GM19240 (cell line): ENCODE data around the gene CORIN.
"Not testable (repeated sequence)": the region's sequence is repeated elsewhere in the genome, so short reads cannot be mapped to it uniquely, and the experiment has no call there.

Experiments
- DNase-seq: peaks from one replicate; pipeline ENCODE4 v3.0.0; 2011; ENCODE audit warnings: low spot score; ENCODE audit not compliant: insufficient read length

Gene CORIN

GRCh38 chr4:47721485-47721884 is 116.4 kb downstream of the CORIN start:
- no peak for DNase-seq

DNA sequence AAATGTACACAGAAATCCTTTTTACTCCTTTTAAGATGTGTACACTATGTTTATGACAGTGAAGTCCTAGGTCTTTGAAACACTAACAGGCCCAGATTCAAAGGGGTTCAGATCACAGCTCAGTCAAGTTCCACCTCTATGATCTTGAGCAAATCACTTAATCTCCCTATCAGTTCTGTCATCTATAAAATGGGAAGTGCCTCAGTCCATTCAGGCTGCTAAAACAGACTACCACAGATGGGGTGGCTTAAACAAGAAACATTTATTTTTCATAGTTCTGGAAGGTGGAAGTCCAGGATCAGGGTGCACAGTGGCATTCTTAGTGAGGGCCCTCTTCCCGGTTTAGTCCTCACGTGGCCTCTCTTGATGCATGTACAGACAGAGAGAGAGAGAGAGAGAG is 117.1 kb downstream of the CORIN start:
- no peak for DNase-seq

DNA sequence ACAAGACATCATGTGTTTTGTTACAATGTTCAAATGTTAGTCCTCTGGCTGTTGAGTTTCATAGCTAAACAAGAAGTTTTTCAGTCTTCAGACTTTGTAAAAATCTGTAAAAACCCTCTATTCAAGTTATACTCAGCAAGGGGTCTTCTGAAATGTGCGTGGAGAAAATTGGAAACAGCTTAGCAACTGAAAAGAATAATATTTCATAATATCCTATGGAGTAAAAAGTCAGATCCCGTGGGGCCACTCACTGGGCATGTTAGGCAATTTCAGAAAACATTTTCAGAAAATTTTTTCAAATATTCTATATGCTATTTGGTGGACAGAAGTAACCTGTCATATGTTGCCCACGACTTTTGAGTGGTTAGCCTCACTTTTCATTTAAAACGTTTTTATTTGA is 118.3 kb downstream of the CORIN start:
- DNase-seq: no peak

- DNase-seq: no peak
These were observed 119.2 kb downstream of the CORIN start for GRCh38 chr4:47718696-47719095.

DNA sequence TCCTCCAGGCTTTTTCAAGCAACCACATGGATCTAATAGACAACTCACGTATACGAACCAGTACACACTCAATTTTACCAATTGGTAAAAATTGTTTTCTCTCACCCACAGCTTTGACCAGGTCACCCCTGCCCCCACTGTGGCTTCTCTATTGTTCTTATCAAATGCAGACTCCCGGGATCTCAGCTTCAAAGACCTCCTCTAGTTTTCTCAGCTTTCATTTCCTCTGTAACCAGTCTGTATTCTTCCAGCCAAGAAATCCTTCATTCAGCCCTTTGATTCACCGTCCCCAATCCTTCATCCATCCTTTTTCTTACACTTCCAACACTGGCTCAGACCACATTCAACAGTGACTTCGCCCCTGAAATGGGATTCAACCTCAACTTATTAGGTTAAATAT is 120.7 kb downstream of the CORIN start:
- no peak for DNase-seq

- no peak for DNase-seq
These were observed 122.0 kb downstream of the CORIN start for GRCh38 chr4:47715716-47716416.

- DNase-seq: no peak
These were observed 123.6 kb downstream of the CORIN start for GRCh38 chr4:47714269-47714668.

DNA sequence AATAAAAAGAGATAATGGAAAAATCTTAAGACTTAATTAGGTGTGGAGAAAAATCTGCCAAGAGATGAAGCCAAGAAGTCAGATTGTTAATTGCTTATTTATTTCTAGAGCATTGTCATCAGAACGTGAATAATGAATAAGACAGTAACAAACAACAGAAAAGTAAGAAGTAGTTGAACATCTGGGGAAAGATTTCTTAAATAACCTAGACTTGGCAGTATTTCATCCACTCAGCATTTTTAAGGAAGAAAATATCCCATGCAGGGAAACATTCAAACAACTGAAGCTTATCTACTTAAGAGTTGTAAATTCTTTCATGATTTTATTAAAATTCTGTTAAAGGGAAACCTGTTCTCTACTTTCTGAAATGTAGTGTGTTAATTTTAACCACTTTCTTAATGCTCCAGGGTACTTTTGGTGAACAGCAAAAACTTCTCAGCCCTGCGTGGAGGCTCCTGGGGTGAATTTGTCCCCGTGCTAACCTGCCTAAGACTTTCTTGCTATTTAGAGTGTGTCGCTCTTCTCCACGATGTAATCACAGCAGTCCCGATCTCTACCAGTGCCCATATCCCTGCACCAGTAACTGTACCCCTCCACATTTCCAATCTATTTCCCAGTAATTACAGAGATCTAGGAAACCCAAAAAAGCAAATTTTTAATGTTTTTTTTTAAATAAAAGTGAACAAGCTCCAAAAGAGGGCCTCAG is 124.6 kb downstream of the CORIN start:
- DNase-seq: no peak

DNA sequence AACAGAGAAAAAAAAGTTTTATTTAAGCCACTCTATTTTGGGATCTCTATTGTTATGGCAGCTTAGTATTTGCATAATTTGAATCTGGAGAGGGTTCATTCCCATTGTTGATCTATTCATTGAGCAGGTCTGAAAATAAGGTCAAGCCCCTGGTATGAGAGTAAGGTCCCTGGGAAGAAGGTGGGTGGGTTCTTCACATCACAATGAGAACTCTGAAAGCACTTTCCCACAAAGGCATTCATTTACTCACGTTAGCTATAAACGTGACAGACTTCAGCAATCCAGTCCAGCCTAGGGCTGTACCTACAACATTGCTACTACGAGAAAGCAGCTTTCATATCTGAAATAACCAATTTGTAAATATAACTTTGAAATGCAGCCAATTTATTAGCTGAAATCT is 126.2 kb downstream of the CORIN start:
- DNase-seq: no peak

GRCh38 chr4:47711183-47711582 is 126.7 kb downstream of the CORIN start:
- no peak for DNase-seq

GRCh38 chr4:47706352-47706751 is 131.5 kb downstream of the CORIN start:
- not testable (repeated sequence) for DNase-seq

DNA sequence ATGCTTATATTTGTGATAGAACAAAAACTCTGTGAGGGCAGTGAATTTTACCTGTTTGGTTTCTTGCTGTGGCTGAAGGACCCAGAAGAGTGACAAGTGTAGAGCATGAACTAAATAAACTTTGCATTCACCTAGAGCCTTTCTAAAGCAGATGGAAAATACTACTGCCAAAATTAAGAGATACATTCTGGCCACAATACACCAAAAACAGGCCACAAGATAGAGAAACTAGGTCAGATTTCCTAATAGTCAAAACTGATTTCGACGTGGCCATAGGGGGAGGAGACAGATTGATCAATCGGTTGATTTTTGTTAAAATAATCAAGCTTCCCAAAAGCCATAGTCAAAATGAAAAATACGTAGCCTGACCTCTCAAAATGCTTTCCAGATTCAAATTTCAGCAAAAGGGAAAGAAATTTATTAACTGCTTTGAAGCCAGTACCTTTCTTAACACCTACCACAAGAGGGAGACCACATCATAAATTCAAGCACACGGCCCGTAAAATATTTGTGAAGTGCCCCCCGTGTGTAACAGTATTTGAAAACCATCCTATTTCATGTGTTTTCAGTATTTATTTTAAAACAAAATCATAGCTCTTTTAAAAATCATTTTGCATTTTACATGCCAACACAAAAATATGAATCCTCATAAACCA is 132.4 kb downstream of the CORIN start:
- no peak for DNase-seq

- no peak for DNase-seq
These were observed 133.1 kb downstream of the CORIN start for GRCh38 chr4:47704693-47705325.

GRCh38 chr4:47703956-47704355 is 133.9 kb downstream of the CORIN start:
- DNase-seq: no peak

DNA sequence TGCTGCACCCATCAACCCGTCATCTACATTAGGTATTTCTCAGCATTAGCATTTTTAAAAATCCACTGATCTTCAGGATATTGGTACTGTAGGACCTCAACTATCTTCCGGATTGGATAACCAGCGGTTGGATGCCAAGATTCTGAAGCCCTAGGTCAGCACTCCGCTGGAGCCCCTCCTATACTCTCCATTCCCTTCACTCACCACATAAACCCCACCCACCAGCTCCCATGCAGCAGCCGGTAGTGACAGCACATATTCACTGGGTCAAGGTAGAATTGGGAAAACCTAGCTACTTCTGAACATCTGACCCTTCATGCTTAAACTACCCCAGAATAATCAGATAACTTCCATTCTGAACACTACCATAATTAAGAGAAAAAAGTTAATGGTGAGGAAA is 134.9 kb downstream of the CORIN start:
- no peak for DNase-seq

- DNase-seq: no peak
These were observed 136.6 kb downstream of the CORIN start for GRCh38 chr4:47701286-47701685.

GRCh38 chr4:47698837-47699236 is 139.0 kb downstream of the CORIN start:
- DNase-seq: no peak

GRCh38 chr4:47696823-47697222 is 141.0 kb downstream of the CORIN start:
- DNase-seq: no peak

GRCh38 chr4:47695260-47695659 is 142.6 kb downstream of the CORIN start:
- no peak for DNase-seq

DNA sequence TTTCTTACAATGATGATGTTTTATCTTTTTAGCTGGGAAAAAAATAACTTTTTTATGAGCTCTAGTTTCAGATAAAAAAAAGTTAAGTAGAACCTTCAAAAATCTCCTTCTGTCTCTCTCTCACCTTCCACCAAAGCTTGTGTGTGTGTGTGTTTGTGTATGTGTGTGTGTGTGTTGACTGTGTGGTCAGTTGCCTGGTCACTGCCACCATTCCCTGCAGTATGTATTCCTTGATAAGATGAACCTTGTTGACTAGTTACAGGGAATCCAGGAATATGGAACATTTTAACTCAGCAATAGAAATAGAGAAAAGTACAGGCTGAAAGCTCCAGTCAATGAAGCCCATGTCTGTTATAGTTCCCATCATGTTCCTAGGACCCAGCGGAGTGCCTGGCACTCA is 143.5 kb downstream of the CORIN start:
- DNase-seq: no peak

DNA sequence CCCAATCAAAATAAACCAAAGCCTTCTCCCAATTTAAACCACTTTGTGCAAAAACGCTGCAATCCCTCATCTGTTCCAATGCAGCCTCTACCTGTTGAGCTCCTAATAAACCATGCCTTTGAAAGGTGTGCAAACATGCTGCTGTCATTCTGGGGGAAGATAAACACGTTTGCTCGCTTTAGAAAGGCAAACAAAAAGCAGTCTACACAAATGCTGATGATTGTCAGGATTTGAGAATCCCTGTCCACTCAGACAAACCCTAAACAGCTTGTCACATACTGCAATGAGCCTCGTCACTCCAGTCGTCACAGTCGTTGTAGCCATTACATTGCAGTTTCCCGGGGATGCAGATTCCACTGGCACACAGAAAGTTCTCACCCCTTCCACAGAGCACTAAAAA is 145.2 kb downstream of the CORIN start:
- DNase-seq: no peak

DNA sequence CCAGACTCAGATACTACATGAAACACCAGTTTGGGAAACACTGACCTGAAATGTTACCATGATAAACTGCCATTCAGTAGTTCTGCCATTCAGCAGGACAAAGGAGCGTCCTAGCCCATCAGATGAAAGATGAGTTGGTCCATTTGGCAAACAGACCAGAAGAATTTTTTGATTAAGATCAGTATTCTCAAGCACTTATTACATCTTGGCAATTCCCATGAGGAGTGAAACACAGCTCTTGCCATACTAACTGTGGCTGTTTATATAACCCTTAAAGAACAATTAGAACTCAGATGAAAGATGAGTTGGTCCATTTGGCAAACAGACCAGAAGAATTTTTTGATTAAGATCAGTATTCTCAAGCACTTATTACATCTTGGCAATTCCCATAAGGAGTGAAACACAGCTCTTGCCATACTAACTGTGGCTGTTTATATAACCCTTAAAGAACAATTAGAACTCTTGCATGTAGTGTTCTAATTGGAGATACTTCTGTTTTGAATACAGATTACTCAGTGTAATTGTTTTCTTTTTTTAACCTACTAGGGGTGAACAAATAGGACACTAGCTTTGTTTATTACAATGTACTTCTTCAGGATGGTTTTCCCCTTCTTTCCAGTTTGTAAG is 146.0 kb downstream of the CORIN start:
- DNase-seq: not testable (repeated sequence)
